A673 (cell line): ENCODE measurements around the gene GATB. TPM values are rescaled to one million over a fixed set of nuclear protein-coding genes. Genes with fewer than 3 reads are reported as not detected.

Experiments used
- BruUV-seq: library from RNA; stranded (reverse); fragments of 400-500 nt; replicated peaks from 2 replicates; lab custom pipeline; 2021; lab: Mats Ljungman, UMichigan
- CTCF ChIA-PET: fragments of 300-600 bp; sonication (Branson Sonifier 250); formaldehyde crosslinking; loops from one replicate; lab custom pipeline; 2022; ENCODE audit warnings: antibody characterized with exemption; lab: Charles Lee
- POLR2A ChIA-PET: fragments of 300-600 bp; sonication (Branson Sonifier 250); formaldehyde crosslinking; loops from one replicate; lab custom pipeline; 2022; ENCODE audit warnings: antibody characterized with exemption; ENCODE audit not compliant: low non-redundant PET; lab: Charles Lee
- DNase-seq: peaks from one replicate; pipeline ENCODE4 v3.0.0-alpha.2; 2015; ENCODE audit warnings: low spot score
- H3K27ac ChIP-seq: fragments of 200-600 bp; sonication (generic); 2 replicates; pipeline ENCODE4 v1.5.1; 2016; ENCODE audit warnings: mixed run types, low read depth, mild to moderate bottlenecking, mixed read lengths, antibody characterized with exemption, low read length; ENCODE audit not compliant: poor library complexity, severe bottlenecking
- H3K27me3 ChIP-seq: fragments of 200-600 bp; sonication (generic); replicated peaks from 2 replicates; pipeline ENCODE4 v1.6.1; 2017; ENCODE audit warnings: mixed run types, low read depth, mild to moderate bottlenecking, mixed read lengths, antibody characterized with exemption, low read length; ENCODE audit not compliant: insufficient read depth, poor library complexity
- H3K36me3 ChIP-seq: fragments of 200-600 bp; sonication (generic); 2 replicates; pipeline ENCODE4 v1.6.1; 2016; ENCODE audit warnings: mixed run types, mild to moderate bottlenecking, mixed read lengths, antibody characterized with exemption, low read length; ENCODE audit not compliant: insufficient read depth, poor library complexity, severe bottlenecking
- H3K4me1 ChIP-seq: fragments of 200-600 bp; sonication (generic); 2 replicates; pipeline ENCODE4 v1.6.1; 2017; ENCODE audit warnings: mixed run types, mild to moderate bottlenecking, mixed read lengths, antibody characterized with exemption, low read length; ENCODE audit not compliant: insufficient read depth, poor library complexity, severe bottlenecking
- H3K4me3 ChIP-seq: fragments of 200-600 bp; sonication (generic); 2 replicates; pipeline ENCODE4 v1.5.1; 2016; ENCODE audit warnings: low read depth, mixed run types, mild to moderate bottlenecking, mixed read lengths, low read length; ENCODE audit not compliant: poor library complexity, severe bottlenecking
- H3K9me3 ChIP-seq: fragments of 200-600 bp; sonication (generic); 2 replicates; pipeline ENCODE4 v1.6.1; 2016; ENCODE audit warnings: mixed run types, low read depth, mild to moderate bottlenecking, mixed read lengths, antibody characterized with exemption, low read length; ENCODE audit not compliant: poor library complexity, severe bottlenecking
- CTCF ChIP-seq: fragments of 300-800, 200-600 bp; sonication (generic); conservative IDR thresholded peaks from 2 replicates; pipeline ENCODE4 v1.5.1; 2017; ENCODE audit warnings: low read depth, mild to moderate bottlenecking, antibody characterized with exemption, low read length, moderate library complexity, mixed read lengths
- EZH2 ChIP-seq: fragments of 200-600 bp; sonication (generic); IDR thresholded peaks from 2 replicates; pipeline ENCODE4 v1.6.1; 2017; ENCODE audit warnings: borderline replicate concordance, low read depth, mild to moderate bottlenecking, mixed read lengths, antibody characterized with exemption, low read length; ENCODE audit not compliant: poor library complexity, severe bottlenecking
- intact Hi-C: fragments of 100-400 bp; cut with micrococcal nuclease; formaldehyde crosslinking; loops from one replicate; pipeline ENCODE4 v1.10.0; 2022; ENCODE audit not compliant: unreplicated experiment
- total RNA-seq: library from RNA; stranded (reverse); gene quantifications from 2 replicates; pipeline ENCODE4 v1.2.3, GENCODE V29; 2021

GATB gene
- total RNA-seq, 1 experiment from 2014 or later = 23.8 TPM

GRCh38 chr4:151750156-151750555 lies 10.7 kb downstream of the GATB start:
- Histone ChIP-seq H3K36me3 (no peaks in the 10 kb centered on the region), H3K4me1 (no peaks in the 10 kb centered on the region), H3K4me3 (no peak overlapping the region), H3K9me3 (no peaks in the 10 kb centered on the region), H3K27ac (no peak overlapping the region), H3K27me3 (no peaks in the 10 kb centered on the region)
- no peak for DNase-seq
- intact Hi-C loops = no loop called here
- BruUV-seq = no TSS peak
- no peak for TF ChIP-seq EZH2
- no peak for TF ChIP-seq CTCF
- CTCF ChIA-PET = no interaction called here
- POLR2A ChIA-PET = no interaction called here

GRCh38 chr4:151745481-151746231 lies 15.2 kb downstream of the GATB start:
- no peaks in the 10 kb centered on the region for H3K36me3 ChIP-seq
- no peaks in the 10 kb centered on the region for H3K27me3 ChIP-seq
- no peaks in the 10 kb centered on the region for H3K4me1 ChIP-seq
- ChIA-PET CTCF (no interaction called here), POLR2A (no interaction called here)
- intact Hi-C loops = no loop called here
- no peak for DNase-seq
- no peak overlapping the region for H3K27ac ChIP-seq
- TF ChIP-seq EZH2 = no peak
- TF ChIP-seq CTCF = no peak
- H3K9me3 ChIP-seq = no peaks in the 10 kb centered on the region
- no peak overlapping the region for H3K4me3 ChIP-seq
- no TSS peak for BruUV-seq

GRCh38 chr4:151744614-151745013 lies 16.2 kb downstream of the GATB start:
- Histone ChIP-seq H3K4me1 (no peaks in the 10 kb centered on the region), H3K9me3 (no peaks in the 10 kb centered on the region), H3K36me3 (no peaks in the 10 kb centered on the region), H3K4me3 (no peak overlapping the region), H3K27ac (no peak overlapping the region), H3K27me3 (no peaks in the 10 kb centered on the region)
- POLR2A ChIA-PET = no interaction called here
- intact Hi-C loops = no loop called here
- CTCF ChIA-PET = no interaction called here
- peak; percentile 36 for DNase-seq
- no TSS peak for BruUV-seq
- TF ChIP-seq EZH2 = no peak

DNA sequence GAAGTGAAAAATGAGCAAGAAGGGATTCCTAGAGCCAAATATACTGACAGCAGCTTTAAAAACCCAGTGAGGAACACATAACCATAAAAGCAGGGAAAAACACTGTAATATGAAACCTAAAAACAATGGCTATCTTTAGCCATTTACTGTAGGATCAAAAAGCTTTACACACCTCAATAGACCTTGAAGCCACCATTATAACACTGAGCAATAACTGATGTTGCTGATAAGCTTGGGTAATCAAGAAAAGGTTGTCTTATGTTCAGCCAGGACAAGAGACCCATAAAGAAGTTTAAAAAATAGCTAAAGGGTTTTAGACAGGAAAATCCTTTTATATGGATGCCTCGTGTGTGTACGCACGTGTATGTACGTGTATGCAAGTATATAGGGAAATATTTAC lies 16.9 kb downstream of the GATB start:
- no TSS peak for BruUV-seq
- intact Hi-C loops = no loop called here
- DNase-seq = no peak
- no peaks in the 10 kb centered on the region for H3K4me1 ChIP-seq
- ChIA-PET POLR2A (no interaction called here), CTCF (no interaction called here)
- no peaks in the 10 kb centered on the region for H3K9me3 ChIP-seq
- no peak overlapping the region for H3K4me3 ChIP-seq
- TF ChIP-seq CTCF (no peak), EZH2 (no peak)
- no peaks in the 10 kb centered on the region for H3K27me3 ChIP-seq
- H3K36me3 ChIP-seq = no peaks in the 10 kb centered on the region
- no peak overlapping the region for H3K27ac ChIP-seq
